C4-2B (cell line): Measurements from ENCODE around the gene DDX39A.

Source experiments
- ZFX ChIP-seq: fragments of 450-650 bp; IDR thresholded peaks from 2 replicates; pipeline ENCODE4 v1.6.1; 2017
- TF ChIP-seq, protein P1 (sequence below): fragments of 450-650 bp; conservative IDR thresholded peaks from 2 replicates; pipeline ENCODE4 v1.5.1; 2017; ENCODE audit warnings: mild to moderate bottlenecking

DNA sequence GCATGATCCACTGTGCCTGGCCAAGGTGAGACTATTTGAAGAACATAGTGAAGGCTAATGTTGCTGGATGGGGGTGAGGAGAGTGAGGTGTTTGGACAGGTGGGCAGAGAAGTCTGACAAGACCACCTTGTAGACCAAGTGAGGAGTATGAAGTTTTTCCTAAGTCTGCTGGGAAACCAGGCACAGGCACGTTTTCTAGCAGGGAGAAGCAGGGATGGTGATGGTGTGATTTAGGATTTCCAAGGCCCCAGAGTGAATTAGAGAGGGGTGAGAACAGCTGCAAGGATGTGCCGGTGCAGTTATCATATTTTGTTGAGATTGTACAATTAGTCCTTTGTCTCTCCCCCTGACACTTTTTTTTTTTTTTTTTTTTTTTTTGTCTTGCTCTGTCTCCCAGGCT is 8.3 kb upstream of the DDX39A start:
- TF ChIP-seq, protein P1, sequence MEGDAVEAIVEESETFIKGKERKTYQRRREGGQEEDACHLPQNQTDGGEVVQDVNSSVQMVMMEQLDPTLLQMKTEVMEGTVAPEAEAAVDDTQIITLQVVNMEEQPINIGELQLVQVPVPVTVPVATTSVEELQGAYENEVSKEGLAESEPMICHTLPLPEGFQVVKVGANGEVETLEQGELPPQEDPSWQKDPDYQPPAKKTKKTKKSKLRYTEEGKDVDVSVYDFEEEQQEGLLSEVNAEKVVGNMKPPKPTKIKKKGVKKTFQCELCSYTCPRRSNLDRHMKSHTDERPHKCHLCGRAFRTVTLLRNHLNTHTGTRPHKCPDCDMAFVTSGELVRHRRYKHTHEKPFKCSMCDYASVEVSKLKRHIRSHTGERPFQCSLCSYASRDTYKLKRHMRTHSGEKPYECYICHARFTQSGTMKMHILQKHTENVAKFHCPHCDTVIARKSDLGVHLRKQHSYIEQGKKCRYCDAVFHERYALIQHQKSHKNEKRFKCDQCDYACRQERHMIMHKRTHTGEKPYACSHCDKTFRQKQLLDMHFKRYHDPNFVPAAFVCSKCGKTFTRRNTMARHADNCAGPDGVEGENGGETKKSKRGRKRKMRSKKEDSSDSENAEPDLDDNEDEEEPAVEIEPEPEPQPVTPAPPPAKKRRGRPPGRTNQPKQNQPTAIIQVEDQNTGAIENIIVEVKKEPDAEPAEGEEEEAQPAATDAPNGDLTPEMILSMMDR = no peak
- TF ChIP-seq ZFX = no peak
